Activated T-helper 9 cell treated with anti-CD3 and anti-CD28 coated beads, Interleukin-2, amount 50 U/mL, for 16 hours (primary cell): ENCODE results near the gene ELOVL6.
A peak's percentile ranks its signal among the peaks of the same experiment; 100 is the strongest.
"Not testable (repeated sequence)": the region's sequence is repeated elsewhere in the genome, so short reads cannot be mapped to it uniquely, and the experiment has no call there.

Experiments
- DNase-seq: peaks from one replicate; pipeline ENCODE4 v3.0.0-alpha.2; 2020; ENCODE audit warnings: low read depth

The ELOVL6 gene

GRCh38 chr4:110124711-110125110 lies 73.7 kb downstream of the ELOVL6 start:
- DNase-seq: no peak

- no peak for DNase-seq
Measured at GRCh38 chr4:110122201-110122600, 76.2 kb downstream of the ELOVL6 start.

GRCh38 chr4:110120506-110120905 lies 77.9 kb downstream of the ELOVL6 start:
- DNase-seq: no peak

- DNase-seq: no peak
Measured at GRCh38 chr4:110119880-110120279, 78.5 kb downstream of the ELOVL6 start.

GRCh38 chr4:110119337-110119736 lies 79.1 kb downstream of the ELOVL6 start:
- no peak for DNase-seq

GRCh38 chr4:110112056-110112455 lies 86.4 kb downstream of the ELOVL6 start:
- DNase-seq: no peak

- no peak for DNase-seq
Measured at GRCh38 chr4:110109455-110109854, 89.0 kb downstream of the ELOVL6 start.

GRCh38 chr4:110108960-110109359 lies 89.5 kb downstream of the ELOVL6 start:
- no peak for DNase-seq

GRCh38 chr4:110108422-110108821 lies 90.0 kb downstream of the ELOVL6 start:
- no peak for DNase-seq

GRCh38 chr4:110107866-110108265 lies 90.5 kb downstream of the ELOVL6 start:
- DNase-seq: no peak

GRCh38 chr4:110106931-110107296 lies 91.5 kb downstream of the ELOVL6 start:
- no peak for DNase-seq

GRCh38 chr4:110104661-110105060 lies 93.8 kb downstream of the ELOVL6 start:
- no peak for DNase-seq

GRCh38 chr4:110099638-110100037 lies 98.8 kb downstream of the ELOVL6 start:
- no peak for DNase-seq

GRCh38 chr4:110096405-110096804 lies 102.0 kb downstream of the ELOVL6 start:
- DNase-seq: no peak

- DNase-seq: no peak
Measured at GRCh38 chr4:110092646-110093045, 105.8 kb downstream of the ELOVL6 start.

GRCh38 chr4:110091434-110092140 lies 106.8 kb downstream of the ELOVL6 start:
- DNase-seq: no peak

GRCh38 chr4:110088670-110089069 lies 109.7 kb downstream of the ELOVL6 start:
- DNase-seq: peak; percentile 3

- no peak for DNase-seq
Measured at GRCh38 chr4:110087070-110087708, 111.2 kb downstream of the ELOVL6 start.

GRCh38 chr4:110085131-110085530 lies 113.3 kb downstream of the ELOVL6 start:
- no peak for DNase-seq

- no peak for DNase-seq
Measured at GRCh38 chr4:110084154-110084553, 114.3 kb downstream of the ELOVL6 start.

- DNase-seq: not testable (repeated sequence)
Measured at GRCh38 chr4:110078148-110078547, 120.3 kb downstream of the ELOVL6 start.

- not testable (repeated sequence) for DNase-seq
Measured at GRCh38 chr4:110076828-110077227, 121.6 kb downstream of the ELOVL6 start.

GRCh38 chr4:110075891-110076290 lies 122.5 kb downstream of the ELOVL6 start:
- DNase-seq: no peak
